AG04449 (cell line): Measurements from ENCODE around the gene NEK10.

Experiments
- CTCF ChIA-PET: fragments of 350-600 bp; formaldehyde crosslinking; extraction: SDS; loops from one replicate; lab custom pipeline; 2021; ENCODE audit warnings: antibody characterized with exemption; lab: Yijun Ruan, JAX
- POLR2A ChIA-PET: fragments of 400-600, 350-600 bp; formaldehyde crosslinking; extraction: SDS; loops from one replicate; lab custom pipeline; 2020; ENCODE audit warnings: antibody characterized with exemption, inconsistent platforms; lab: Yijun Ruan, JAX
- DNase-seq: peaks from one replicate; pipeline ENCODE4 v3.0.0-alpha.2; 2010; ENCODE audit warnings: low read depth, low spot score
- H3K4me3 ChIP-seq: 2 replicates; pipeline ENCODE4 v1.5.1; 2011; ENCODE audit warnings: low read depth, mild to moderate bottlenecking, control low read depth, low read length
- TF ChIP-seq, protein P1 (sequence below): IDR thresholded peaks from one replicate; pipeline ENCODE4 v1.5.1; 2011; ENCODE audit warnings: mild to moderate bottlenecking, moderate library complexity, low read length, control low read depth, inconsistent platforms; ENCODE audit not compliant: insufficient read depth; ENCODE audit errors: missing control alignments

The NEK10 gene

GRCh38 chr3:27387625-27388024 lies 18.4 kb upstream of the NEK10 start:
- ChIA-PET POLR2A (no interaction called here), CTCF (no interaction called here)
- TF ChIP-seq, protein P1, sequence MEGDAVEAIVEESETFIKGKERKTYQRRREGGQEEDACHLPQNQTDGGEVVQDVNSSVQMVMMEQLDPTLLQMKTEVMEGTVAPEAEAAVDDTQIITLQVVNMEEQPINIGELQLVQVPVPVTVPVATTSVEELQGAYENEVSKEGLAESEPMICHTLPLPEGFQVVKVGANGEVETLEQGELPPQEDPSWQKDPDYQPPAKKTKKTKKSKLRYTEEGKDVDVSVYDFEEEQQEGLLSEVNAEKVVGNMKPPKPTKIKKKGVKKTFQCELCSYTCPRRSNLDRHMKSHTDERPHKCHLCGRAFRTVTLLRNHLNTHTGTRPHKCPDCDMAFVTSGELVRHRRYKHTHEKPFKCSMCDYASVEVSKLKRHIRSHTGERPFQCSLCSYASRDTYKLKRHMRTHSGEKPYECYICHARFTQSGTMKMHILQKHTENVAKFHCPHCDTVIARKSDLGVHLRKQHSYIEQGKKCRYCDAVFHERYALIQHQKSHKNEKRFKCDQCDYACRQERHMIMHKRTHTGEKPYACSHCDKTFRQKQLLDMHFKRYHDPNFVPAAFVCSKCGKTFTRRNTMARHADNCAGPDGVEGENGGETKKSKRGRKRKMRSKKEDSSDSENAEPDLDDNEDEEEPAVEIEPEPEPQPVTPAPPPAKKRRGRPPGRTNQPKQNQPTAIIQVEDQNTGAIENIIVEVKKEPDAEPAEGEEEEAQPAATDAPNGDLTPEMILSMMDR, result no peak
- H3K4me3 ChIP-seq, result no peak overlapping the region
- DNase-seq, result no peak

DNA sequence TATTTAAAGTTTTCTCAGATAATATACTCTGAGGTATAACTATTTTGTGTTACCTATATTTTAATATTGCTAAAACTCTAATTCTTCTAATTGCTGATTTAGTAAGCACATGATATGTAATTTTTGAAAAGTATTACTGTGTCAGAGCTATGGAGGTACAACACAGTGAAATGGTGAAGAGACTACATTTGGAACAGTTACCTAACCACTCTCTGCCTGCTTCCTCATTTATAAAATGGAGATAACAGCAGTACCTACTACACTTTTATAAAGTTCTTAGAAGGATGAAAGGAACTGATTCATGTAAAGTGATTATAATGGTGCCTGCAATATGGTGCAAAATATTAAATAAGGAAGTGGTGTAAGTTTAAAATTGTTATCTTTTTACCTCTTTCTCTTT lies 16.3 kb upstream of the NEK10 start:
- DNase-seq, result no peak
- no peak overlapping the region for H3K4me3 ChIP-seq
- POLR2A ChIA-PET, result no interaction called here
- CTCF ChIA-PET, result no interaction called here
- TF ChIP-seq, protein P1, result no peak

- no peak overlapping the region for H3K4me3 ChIP-seq
- DNase-seq, result no peak
- POLR2A ChIA-PET, result no interaction called here
- CTCF ChIA-PET, result no interaction called here
- TF ChIP-seq, protein P1, result no peak
Observed at GRCh38 chr3:27384191-27384590, 15.0 kb upstream of the NEK10 start.

- H3K4me3 ChIP-seq, result no peak overlapping the region
- TF ChIP-seq, protein P1, result no peak
- CTCF ChIA-PET, result interaction anchor here (1.1 kb wide), 1 partner anchor 332 kb away, joined by 5 read pairs; no protein-coding TSS in a partner anchor
- DNase-seq, result no peak
- POLR2A ChIA-PET, result no interaction called here
Observed at GRCh38 chr3:27380433-27381357, 11.5 kb upstream of the NEK10 start.

DNA sequence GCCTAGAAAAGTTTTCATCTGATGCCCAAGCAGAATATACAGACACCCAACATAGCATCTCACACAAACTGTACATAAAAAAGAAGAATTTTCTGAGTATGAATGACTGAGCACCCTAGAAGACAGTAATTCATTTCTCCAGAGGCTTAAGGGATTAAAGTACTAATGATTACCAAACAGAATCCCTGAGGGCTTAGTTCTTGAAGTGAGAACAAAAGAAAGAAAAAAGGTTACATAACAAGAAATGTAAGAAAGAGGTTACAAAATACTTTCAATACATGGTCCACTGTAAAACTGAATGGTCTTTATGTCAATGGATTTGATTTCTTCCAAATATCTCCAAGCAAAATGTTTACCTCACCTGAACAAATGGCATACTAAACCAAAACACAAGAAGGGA lies 9.1 kb upstream of the NEK10 start:
- TF ChIP-seq, protein P1, result no peak

GRCh38 chr3:27376109-27376772 lies 7.1 kb upstream of the NEK10 start:
- H3K4me3 ChIP-seq, result no peak overlapping the region
- TF ChIP-seq, protein P1, result no peak
- DNase-seq, result no peak
- CTCF ChIA-PET, result no interaction called here
- POLR2A ChIA-PET, result no interaction called here

More for the DNA sequence above, 9.1 kb upstream of the NEK10 start:
- DNase-seq, result no peak
- ChIA-PET CTCF (interaction anchor here (1.3 to 1.5 kb wide), 2 partner anchors 55 to 89 kb away, joined by 3 to 4 read pairs; no protein-coding TSS in a partner anchor), POLR2A (no interaction called here)
- H3K4me3 ChIP-seq, result no peak overlapping the region
